ENCODE data around the gene RPTN.

DNA sequence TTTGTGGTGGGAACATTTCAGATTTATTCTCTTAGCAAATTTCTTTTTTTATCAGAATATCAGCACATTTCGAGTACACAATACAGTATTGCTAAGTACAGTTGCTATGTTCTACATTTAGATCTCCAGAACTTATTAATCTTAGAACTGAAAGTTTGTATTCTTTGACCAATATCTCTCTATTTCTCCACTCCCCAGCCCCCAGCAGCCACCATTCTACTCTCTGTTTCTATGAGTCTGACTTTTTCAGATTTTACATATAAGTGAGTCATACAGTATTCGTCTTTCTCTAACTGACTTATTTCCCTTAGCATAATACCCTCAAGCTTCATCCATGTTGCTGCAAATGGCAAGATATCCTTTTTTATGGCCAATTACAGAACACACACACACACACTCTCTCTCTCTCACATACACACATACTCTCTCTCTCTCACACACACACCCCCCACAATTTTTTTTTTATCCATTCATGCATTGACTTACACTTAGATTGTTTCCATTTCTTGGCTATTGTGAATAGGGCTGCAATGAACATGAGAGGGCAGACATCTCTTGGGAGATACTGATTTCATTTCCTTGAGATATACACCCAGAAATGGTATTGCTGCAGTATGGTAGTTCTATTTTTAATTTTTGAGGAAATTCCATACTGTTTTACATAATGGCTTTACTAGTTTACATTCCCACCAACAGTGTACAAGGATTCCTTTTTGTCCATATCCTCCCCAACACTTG is 15.7 kb downstream of the RPTN start:
- TF ChIP-seq CTCF (IDR thresholded peaks at IDR 0.05): no peak
- TF ChIP-seq POLR2A (IDR thresholded peaks at IDR 0.05; ENCODE audit: low read length): no peak
- TF ChIP-seq MYC (IDR thresholded peaks at IDR 0.05; ENCODE audit: borderline replicate concordance, low read length): no peak
- no peak for TF ChIP-seq MAFK (IDR thresholded peaks at IDR 0.05; ENCODE audit: partially characterized antibody)
- TF ChIP-seq ZSCAN20 (CRISPR knock-in tag; IDR thresholded peaks at IDR 0.05): no peak
- TF ChIP-seq RFX5 (IDR thresholded peaks at IDR 0.05): no peak
- TF ChIP-seq HDAC2 (IDR thresholded peaks at IDR 0.05): no peak
- no peak for TF ChIP-seq ZC3H11A (IDR thresholded peaks at IDR 0.05)
